Stimulated activated CD8-positive, alpha-beta memory T cell treated with anti-CD3 and anti-CD28 coated beads, Interleukin-2, amount 100 ng/mL, for 48 hours (primary cell): ENCODE results near the gene GJA1.
"Not testable (repeated sequence)": the region's sequence is repeated elsewhere in the genome, so short reads cannot be mapped to it uniquely, and the experiment has no call there.

Experiments used
- DNase-seq, 2 donors: peaks; one replicate each; pipeline ENCODE4 v3.0.0-alpha.2; 2020; ENCODE audit warnings: low read depth in 2 of 2

Gene GJA1

DNA sequence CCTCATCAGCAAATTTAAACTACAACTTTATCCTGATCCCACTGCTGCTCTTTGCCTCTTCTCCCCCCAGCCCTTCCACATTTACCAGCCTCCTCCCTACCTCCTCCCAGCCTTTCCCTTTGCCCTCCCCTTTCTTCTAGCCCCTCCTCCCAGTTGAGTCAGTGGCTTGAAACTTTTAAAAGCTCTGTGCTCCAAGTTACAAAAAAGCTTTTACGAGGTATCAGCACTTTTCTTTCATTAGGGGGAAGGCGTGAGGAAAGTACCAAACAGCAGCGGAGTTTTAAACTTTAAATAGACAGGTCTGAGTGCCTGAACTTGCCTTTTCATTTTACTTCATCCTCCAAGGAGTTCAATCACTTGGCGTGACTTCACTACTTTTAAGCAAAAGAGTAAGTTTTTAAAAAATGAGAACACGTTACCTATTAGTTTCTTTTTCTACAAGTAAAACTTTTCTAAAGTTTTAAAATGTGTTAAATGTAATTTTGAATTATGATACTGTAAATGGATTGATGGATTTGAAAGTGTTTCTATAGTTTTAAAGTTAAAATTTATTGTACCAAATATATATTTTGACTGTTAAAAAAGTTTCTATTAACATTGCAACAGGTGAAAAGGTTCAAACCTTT is at the start of gene GJA1:
TSS of gene GJA1 (plus strand) at position 203 of the 626 bp plus-strand sequence. CDS start 11,202 bp downstream, outside the sequence.
- no peak for DNase-seq

GRCh38 chr6:121386551-121386950 is 48.9 kb upstream of the GJA1 start:
- not testable (repeated sequence) for DNase-seq

- no peak for DNase-seq
These were observed 46.0 kb upstream of the GJA1 start for GRCh38 chr6:121389419-121389818.

- no peak for DNase-seq
These were observed 41.5 kb upstream of the GJA1 start for GRCh38 chr6:121393731-121394505.

- DNase-seq: no peak
These were observed 39.7 kb upstream of the GJA1 start for GRCh38 chr6:121395736-121396135.

DNA sequence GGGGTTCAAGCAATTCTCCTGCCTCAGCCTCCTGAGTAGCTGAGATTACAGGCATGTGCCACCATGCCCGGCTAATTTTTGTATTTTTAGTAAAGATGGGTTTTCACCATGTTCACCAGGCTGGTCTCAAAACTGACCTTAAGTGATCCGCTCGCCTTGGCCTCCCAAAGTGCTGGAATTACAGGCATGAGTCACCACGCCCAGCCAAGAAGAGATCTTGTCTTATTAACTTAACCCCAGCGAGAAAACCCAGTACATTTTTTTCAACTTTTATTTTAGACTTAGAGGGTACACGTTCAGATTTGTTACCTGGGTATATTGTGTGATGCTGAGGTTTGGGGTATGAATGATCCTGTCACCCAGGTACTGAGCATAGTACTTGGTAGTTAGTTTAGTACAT is 38.3 kb upstream of the GJA1 start:
- not testable (repeated sequence) for DNase-seq

DNA sequence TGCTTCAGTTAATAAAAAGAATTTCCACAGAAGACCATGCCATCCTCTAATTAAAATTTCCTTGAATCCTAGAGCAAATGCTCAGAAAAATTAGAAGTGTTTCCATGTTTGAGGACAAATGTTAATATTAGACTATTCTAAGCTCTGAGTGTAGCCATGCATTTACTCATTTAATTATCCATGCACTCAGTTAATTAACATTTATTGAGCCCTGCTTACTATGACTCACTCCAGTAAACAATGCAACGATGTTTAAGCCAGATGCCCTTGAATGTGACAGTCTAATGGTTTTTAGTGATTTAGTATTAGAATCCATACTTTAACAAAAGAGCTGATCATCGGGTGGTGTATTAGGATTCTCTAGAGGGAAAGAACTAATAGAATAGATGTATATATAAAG is 37.3 kb upstream of the GJA1 start:
- no peak for DNase-seq

DNA sequence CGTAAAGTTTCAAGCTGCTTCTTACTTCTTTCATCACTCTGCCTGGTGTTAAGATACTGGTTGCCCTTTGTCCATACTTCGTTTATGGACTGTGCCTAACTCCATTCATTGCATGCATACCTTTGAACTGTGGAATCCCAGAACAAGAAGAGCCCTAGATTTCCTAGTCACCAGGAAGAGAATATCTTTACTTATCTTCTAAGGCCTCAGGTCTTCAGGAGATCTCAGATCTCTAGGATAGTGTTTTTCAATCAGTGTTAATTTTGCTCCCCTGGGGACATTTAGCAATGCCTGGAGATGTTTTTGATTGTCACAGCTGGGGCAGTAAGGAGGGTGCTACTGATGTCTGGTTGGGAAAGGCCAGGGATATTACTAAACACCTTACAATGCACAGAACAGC is 35.5 kb upstream of the GJA1 start:
- DNase-seq: no peak

DNA sequence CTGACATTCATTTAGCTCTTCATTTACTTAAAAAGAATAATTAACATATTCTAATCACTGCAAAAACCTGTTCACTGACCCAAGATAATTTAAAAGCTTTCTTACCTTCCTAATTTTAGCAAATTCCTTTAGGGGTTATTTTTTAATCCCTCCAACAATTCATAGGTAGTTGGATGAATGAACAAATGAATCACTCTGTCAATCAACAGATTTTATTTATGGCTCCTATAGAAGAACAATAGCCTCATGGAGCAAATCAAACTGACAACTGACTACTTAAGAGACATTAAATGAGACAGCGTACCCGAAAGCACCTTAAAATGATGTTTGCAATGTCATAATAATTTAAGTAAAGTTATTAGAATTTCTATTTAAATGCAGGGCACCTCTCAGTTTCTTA is 31.5 kb upstream of the GJA1 start:
- no peak for DNase-seq

- DNase-seq: no peak
These were observed 30.1 kb upstream of the GJA1 start for GRCh38 chr6:121405306-121405705.

- no peak for DNase-seq
These were observed 27.1 kb upstream of the GJA1 start for GRCh38 chr6:121408321-121408720.

- no peak for DNase-seq
These were observed 21.6 kb upstream of the GJA1 start for GRCh38 chr6:121413879-121414278.

- no peak for DNase-seq
These were observed 17.1 kb upstream of the GJA1 start for GRCh38 chr6:121418346-121418745.

- DNase-seq: no peak
These were observed 8.8 kb upstream of the GJA1 start for GRCh38 chr6:121426686-121427085.

- no peak for DNase-seq
These were observed 6.3 kb upstream of the GJA1 start for GRCh38 chr6:121428872-121429756.

GRCh38 chr6:121430514-121431460 is 4.7 kb upstream of the GJA1 start:
- DNase-seq: no peak

GRCh38 chr6:121431776-121432175 is 3.7 kb upstream of the GJA1 start:
- not testable (repeated sequence) for DNase-seq

- DNase-seq: no peak
These were observed 1.2 kb upstream of the GJA1 start for GRCh38 chr6:121434037-121434770.

- DNase-seq: no peak
These were observed 920 bp downstream of the GJA1 start for GRCh38 chr6:121436274-121436857.
